Endothelial cell of umbilical vein (primary cell): ENCODE data around the gene TOMM7. TPM values are rescaled to one million over a fixed set of nuclear protein-coding genes. Genes with fewer than 3 reads are reported as not detected.

Source experiments
- BruUV-seq: library from RNA; stranded (reverse); fragments of 400-500 nt; replicated peaks from 2 replicates; lab custom pipeline; 2021; lab: Mats Ljungman, UMichigan
- CTCF ChIA-PET: fragments of 300-600, 350-600 bp; sonication (Branson Sonifier 250); formaldehyde crosslinking; loops from one replicate; lab custom pipeline; 2021; ENCODE audit warnings: antibody characterized with exemption, inconsistent platforms; lab: Charles Lee
- POLR2A ChIA-PET: fragments of 300-600, 350-600 bp; sonication (Branson Sonifier 250); formaldehyde crosslinking; loops from one replicate; lab custom pipeline; 2021; ENCODE audit warnings: antibody characterized with exemption, inconsistent platforms; lab: Charles Lee
- DNase-seq: peaks from one replicate; pipeline ENCODE4 v3.0.0-alpha.2; 2011; ENCODE audit warnings: low read depth, low spot score
- FAIRE-seq: peaks from 2 replicates; lab custom pipeline; 2011; peaks lifted over from hg19 to GRCh38; lab: Jason Lieb, UNC
- H2AFZ ChIP-seq: 2 replicates; pipeline ENCODE4 v1.6.0; 2012; ENCODE audit warnings: low read depth, low read length, control low read depth, inconsistent platforms
- H3K27ac ChIP-seq: 2 replicates; pipeline ENCODE4 v1.5.1; 2011; ENCODE audit warnings: low read depth, mild to moderate bottlenecking, control low read depth, low read length, moderate library complexity; ENCODE audit not compliant: insufficient read depth
- H3K27me3 ChIP-seq, 2 experiments: 2 replicates each; pipeline versions ENCODE4 v1.6.0 to v1.6.1; 2011; ENCODE audit warnings: low read length in 2 of 2, mixed read lengths in 1 of 2; ENCODE audit not compliant: control insufficient read depth in 2 of 2, insufficient read depth in 2 of 2
- H3K36me3 ChIP-seq, 2 experiments: 2 replicates in 1 of 2; 3 replicates in 1 of 2; pipeline ENCODE4 v1.5.1; 2011; ENCODE audit warnings: low read length in 2 of 2, mild to moderate bottlenecking in 1 of 2, moderate library complexity in 1 of 2; ENCODE audit not compliant: control insufficient read depth in 2 of 2, insufficient read depth in 2 of 2; ENCODE audit errors: extremely low read depth in 1 of 2
- H3K4me1 ChIP-seq: 3 replicates; pipeline ENCODE4 v1.5.1; 2011; ENCODE audit warnings: mild to moderate bottlenecking, low read length; ENCODE audit not compliant: control insufficient read depth, insufficient read depth; ENCODE audit errors: extremely low read depth
- H3K4me2 ChIP-seq: 2 replicates; pipeline ENCODE4 v1.6.1; 2011; ENCODE audit warnings: low read length, control low read depth, mixed read lengths; ENCODE audit not compliant: insufficient read depth
- H3K4me3 ChIP-seq, 3 experiments: fragments of 200-600 bp in 1 of 3; sonication (generic), shearing (Covaris generic) in 1 of 3; replicated peaks in 1 of 3; 2 replicates each; pipeline ENCODE4 v1.5.1; 2011 to 2016; ENCODE audit warnings: control low read depth in 3 of 3, low read length in 3 of 3, mild to moderate bottlenecking in 2 of 3, inconsistent platforms in 1 of 3, low read depth in 1 of 3, moderate library complexity in 1 of 3; ENCODE audit not compliant: insufficient read depth in 1 of 3
- H3K79me2 ChIP-seq: 2 replicates; pipeline ENCODE4 v1.6.0; 2012; ENCODE audit warnings: low read length, inconsistent platforms; ENCODE audit not compliant: control insufficient read depth, insufficient read depth
- H3K9ac ChIP-seq: replicated peaks from 2 replicates; pipeline ENCODE3; 2011; ENCODE audit warnings: low read length, control low read depth; ENCODE audit not compliant: insufficient read depth; ENCODE audit errors: extremely low read depth
- H3K9me1 ChIP-seq: replicated peaks from 3 replicates; pipeline ENCODE4 v1.6.0; 2011; ENCODE audit warnings: mild to moderate bottlenecking, low read length; ENCODE audit not compliant: control insufficient read depth, insufficient read depth; ENCODE audit errors: extremely low read depth
- H3K9me3 ChIP-seq: replicated peaks from 2 replicates; pipeline ENCODE4 v1.5.1; 2012; ENCODE audit warnings: low read length, inconsistent platforms; ENCODE audit not compliant: control insufficient read depth, insufficient read depth
- H4K20me1 ChIP-seq: replicated peaks from 2 replicates; pipeline ENCODE3; 2011; ENCODE audit warnings: mild to moderate bottlenecking, low read length; ENCODE audit not compliant: control insufficient read depth, insufficient read depth; ENCODE audit errors: extremely low read depth
- EZH2 ChIP-seq: IDR thresholded peaks from 2 replicates; pipeline ENCODE4 v1.6.1; 2012; ENCODE audit warnings: borderline replicate concordance, low read depth, mild to moderate bottlenecking, moderate library complexity, low read length, inconsistent platforms; ENCODE audit not compliant: severe bottlenecking
- FOS ChIP-seq: IDR thresholded peaks from 2 replicates; pipeline ENCODE4 v1.6.1; 2011; ENCODE audit warnings: mild to moderate bottlenecking, low read length, moderate library complexity, borderline replicate concordance; ENCODE audit not compliant: insufficient read depth
- JUN ChIP-seq: IDR thresholded peaks from 2 replicates; pipeline ENCODE4 v1.6.1; 2011; ENCODE audit warnings: borderline replicate concordance, low read depth; ENCODE audit not compliant: insufficient read length, insufficient read depth
- MYC ChIP-seq: IDR thresholded peaks from one replicate; pipeline ENCODE4 v1.6.1; 2011; ENCODE audit warnings: mild to moderate bottlenecking, low read depth, low read length
- POLR2A ChIP-seq: IDR thresholded peaks from 2 replicates; pipeline ENCODE4 v1.6.1; 2012; ENCODE audit warnings: low read depth, mild to moderate bottlenecking, control low read depth, low read length
- POLR2AphosphoS5 ChIP-seq: IDR thresholded peaks from 2 replicates; pipeline ENCODE4 v1.6.1; 2012; ENCODE audit warnings: low read depth, mild to moderate bottlenecking, control low read depth, low read length, moderate library complexity; ENCODE audit not compliant: insufficient read depth
- dilution Hi-C: fragments of 300-500 bp; cut with MboI; formaldehyde crosslinking; loops from one replicate; pipeline ENCODE4 v1.15.0; 2019; ENCODE audit warnings: low sequenced_read_pairs; ENCODE audit not compliant: extremely low pct_ligation_motif_present
- intact Hi-C: fragments of 100-400 bp; cut with micrococcal nuclease; formaldehyde crosslinking; loops from one replicate; pipeline ENCODE4 v1.10.0; 2022
- polyA plus RNA-seq, 4 experiments: library from polyadenylated mRNA; depleted of rRNA in 3 of 4; stranded (reverse) in 3 of 4; unstranded in 1 of 4; fragments of >200 nt; gene quantifications; 2 replicates each; pipeline versions ENCODE4 v1.2.1 to v1.2.3, GENCODE V29; 2011 to 2012; ENCODE audit warnings: missing spikeins in 1 of 4
- total RNA-seq: library from RNA; stranded (reverse); gene quantifications from 2 replicates; pipeline ENCODE4 v1.2.3, GENCODE V29; 2021
- TF ChIP-seq, protein P1 (sequence below): IDR thresholded peaks from 2 replicates; pipeline ENCODE4 v1.6.1; 2011; ENCODE audit not compliant: insufficient read depth, insufficient read length
- TF ChIP-seq, protein P2 (sequence below), 2 donors: IDR thresholded peaks; 1 replicate in 1 of 2; 2 replicates in 1 of 2; pipeline ENCODE4 v1.5.1; 2011; ENCODE audit warnings: low read length in 2 of 2, mild to moderate bottlenecking in 2 of 2, moderate library complexity in 2 of 2, control low read depth in 1 of 2, inconsistent platforms in 1 of 2, low read depth in 1 of 2; ENCODE audit not compliant: insufficient read depth in 1 of 2; ENCODE audit errors: extremely low read depth in 1 of 2

TOMM7 gene
- total and polyA plus RNA-seq, 2 donors (not counting 3 experiments of a cell fraction or from before 2014, with no cell fraction given), result 185 to 528 TPM

DNA sequence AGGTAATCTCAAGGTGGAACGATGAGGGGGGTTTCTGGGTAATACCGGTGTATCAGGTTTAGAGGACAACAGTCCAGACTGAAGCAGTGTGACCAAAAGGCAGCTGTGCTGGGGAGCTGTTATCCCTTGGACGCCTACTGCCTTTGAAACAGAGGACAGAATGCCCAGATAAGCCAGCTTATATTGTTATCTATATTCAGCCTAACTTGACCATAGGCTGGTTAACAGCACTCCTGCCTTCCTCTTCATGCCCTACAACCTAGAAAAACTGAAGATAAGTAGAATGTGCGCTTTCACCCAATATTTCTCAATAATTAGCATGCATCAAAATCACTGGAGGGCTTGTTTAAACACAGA is 50.8 kb downstream of the TOMM7 start:
- TF ChIP-seq FOS, result no peak
- dilution Hi-C loops, result no loop called here
- CTCF ChIA-PET, result no interaction called here
- H3K9ac ChIP-seq, result no peak overlapping the region
- H3K4me1 ChIP-seq, result no peaks in the 10 kb centered on the region
- BruUV-seq, result no TSS peak
- H3K79me2 ChIP-seq, result no peaks in the 10 kb centered on the region
- intact Hi-C loops, result no loop called here
- peaks cover 2 to 3% of the 10 kb centered on the region in 2 experiments for H3K27me3 ChIP-seq
- FAIRE-seq (no peak), DNase-seq (no peak)
- no peak overlapping the region for H2AFZ ChIP-seq
- no peaks in the 10 kb centered on the region for H3K36me3 ChIP-seq
- H4K20me1 ChIP-seq, result no peaks in the 10 kb centered on the region
- no peak overlapping the region for H3K4me3 ChIP-seq
- no peaks in the 10 kb centered on the region for H3K9me3 ChIP-seq
- H3K9me1 ChIP-seq, result no peaks in the 10 kb centered on the region
- POLR2A ChIA-PET, result no interaction called here
- no peak overlapping the region for H3K4me2 ChIP-seq
- H3K27ac ChIP-seq, result no peak overlapping the region

DNA sequence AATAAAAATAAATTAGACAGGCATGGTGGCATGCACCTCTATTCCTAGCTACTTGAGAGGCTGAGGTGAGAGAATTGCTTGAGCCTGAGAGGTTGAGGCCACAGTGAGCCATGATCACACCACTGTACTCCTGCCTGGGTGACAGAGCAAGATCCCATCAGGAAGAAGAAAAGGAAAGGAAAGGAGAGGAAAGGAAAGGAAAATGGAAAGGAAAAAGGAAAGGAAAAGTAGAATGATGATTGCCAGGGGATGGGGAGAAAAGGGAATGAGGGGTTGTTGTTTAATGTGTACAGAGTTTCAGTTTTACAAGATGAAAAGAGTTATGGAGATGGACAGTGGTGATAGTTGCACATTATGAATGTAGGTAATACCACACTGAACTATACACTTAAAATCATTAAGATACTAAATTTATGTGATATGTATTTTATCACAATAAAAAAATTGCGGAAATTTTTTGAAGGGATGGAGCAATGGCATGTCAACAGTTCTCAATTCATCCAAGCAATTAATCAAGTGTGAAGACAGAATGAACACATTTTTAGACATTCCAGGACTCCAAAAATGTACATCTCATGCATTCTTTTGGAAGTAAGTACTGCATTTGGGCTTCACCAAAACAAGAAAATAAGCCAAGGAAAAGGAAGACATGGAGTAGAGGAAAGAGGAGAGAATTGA is 51.3 kb downstream of the TOMM7 start:
- Histone ChIP-seq H2AFZ (no peak overlapping the region), H3K79me2 (no peaks in the 10 kb centered on the region), H4K20me1 (no peaks in the 10 kb centered on the region), H3K27me3 (peaks cover 2 to 3% of the 10 kb centered on the region in 2 experiments), H3K9me1 (no peaks in the 10 kb centered on the region), H3K36me3 (no peaks in the 10 kb centered on the region), H3K9ac (no peak overlapping the region), H3K4me3 (no peak overlapping the region), H3K4me1 (no peaks in the 10 kb centered on the region), H3K27ac (no peak overlapping the region), H3K9me3 (no peaks in the 10 kb centered on the region), H3K4me2 (no peak overlapping the region)
- DNase-seq, result no peak
- FAIRE-seq, result peak; percentile 12
- TF ChIP-seq JUN (no peak), MYC (no peak), POLR2A (no peak), EZH2 (no peak), POLR2AphosphoS5 (no peak)
- TF ChIP-seq, protein P1, sequence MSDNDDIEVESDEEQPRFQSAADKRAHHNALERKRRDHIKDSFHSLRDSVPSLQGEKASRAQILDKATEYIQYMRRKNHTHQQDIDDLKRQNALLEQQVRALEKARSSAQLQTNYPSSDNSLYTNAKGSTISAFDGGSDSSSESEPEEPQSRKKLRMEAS, result no peak
- TF ChIP-seq, protein P2, sequence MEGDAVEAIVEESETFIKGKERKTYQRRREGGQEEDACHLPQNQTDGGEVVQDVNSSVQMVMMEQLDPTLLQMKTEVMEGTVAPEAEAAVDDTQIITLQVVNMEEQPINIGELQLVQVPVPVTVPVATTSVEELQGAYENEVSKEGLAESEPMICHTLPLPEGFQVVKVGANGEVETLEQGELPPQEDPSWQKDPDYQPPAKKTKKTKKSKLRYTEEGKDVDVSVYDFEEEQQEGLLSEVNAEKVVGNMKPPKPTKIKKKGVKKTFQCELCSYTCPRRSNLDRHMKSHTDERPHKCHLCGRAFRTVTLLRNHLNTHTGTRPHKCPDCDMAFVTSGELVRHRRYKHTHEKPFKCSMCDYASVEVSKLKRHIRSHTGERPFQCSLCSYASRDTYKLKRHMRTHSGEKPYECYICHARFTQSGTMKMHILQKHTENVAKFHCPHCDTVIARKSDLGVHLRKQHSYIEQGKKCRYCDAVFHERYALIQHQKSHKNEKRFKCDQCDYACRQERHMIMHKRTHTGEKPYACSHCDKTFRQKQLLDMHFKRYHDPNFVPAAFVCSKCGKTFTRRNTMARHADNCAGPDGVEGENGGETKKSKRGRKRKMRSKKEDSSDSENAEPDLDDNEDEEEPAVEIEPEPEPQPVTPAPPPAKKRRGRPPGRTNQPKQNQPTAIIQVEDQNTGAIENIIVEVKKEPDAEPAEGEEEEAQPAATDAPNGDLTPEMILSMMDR (IDR thresholded peaks at IDR 0.05; ENCODE audit: extremely low read depth in 1 of 2, insufficient read depth in 1 of 2, low read depth in 1 of 2, low read length in 2 of 2), result no peak
- BruUV-seq, result no TSS peak
- dilution Hi-C loops (no loop called here), intact Hi-C loops (no loop called here)
- POLR2A ChIA-PET, result interaction anchor here (0.7 kb wide), 1 partner anchor 11 kb away, joined by 7 read pairs; no protein-coding TSS in a partner anchor
- CTCF ChIA-PET, result no interaction called here
